Measurements from ENCODE around the gene SPECC1L.

The SPECC1L gene

DNA sequence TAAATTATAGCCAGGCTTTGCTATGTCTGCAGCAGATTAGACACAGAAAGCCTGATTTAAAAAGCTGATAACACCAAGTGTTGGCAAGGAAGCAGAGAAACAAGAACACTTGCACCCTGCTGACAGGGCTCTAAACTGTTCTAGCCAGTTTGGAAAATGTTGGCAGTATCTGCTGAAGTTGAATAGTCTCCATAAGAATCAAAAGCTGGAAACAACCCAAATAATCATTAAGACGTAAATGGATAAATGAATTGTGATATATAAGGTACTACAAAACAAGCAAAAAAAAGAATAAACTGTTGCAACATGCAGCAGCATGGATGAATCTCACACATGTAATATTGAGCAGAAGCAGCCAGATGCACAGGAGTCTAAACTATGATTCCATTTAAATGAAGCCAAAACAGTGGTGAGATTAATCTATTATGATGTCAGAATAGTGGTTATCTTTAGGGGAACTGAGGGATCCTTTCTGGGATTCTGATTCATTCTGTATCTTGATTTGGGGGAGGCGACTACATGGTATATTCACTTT, 116.4 kb downstream of the SPECC1L start:
- peak; percentile 34 for DNase-seq (ENCODE audit: low read depth)
- TF ChIP-seq, protein P1, sequence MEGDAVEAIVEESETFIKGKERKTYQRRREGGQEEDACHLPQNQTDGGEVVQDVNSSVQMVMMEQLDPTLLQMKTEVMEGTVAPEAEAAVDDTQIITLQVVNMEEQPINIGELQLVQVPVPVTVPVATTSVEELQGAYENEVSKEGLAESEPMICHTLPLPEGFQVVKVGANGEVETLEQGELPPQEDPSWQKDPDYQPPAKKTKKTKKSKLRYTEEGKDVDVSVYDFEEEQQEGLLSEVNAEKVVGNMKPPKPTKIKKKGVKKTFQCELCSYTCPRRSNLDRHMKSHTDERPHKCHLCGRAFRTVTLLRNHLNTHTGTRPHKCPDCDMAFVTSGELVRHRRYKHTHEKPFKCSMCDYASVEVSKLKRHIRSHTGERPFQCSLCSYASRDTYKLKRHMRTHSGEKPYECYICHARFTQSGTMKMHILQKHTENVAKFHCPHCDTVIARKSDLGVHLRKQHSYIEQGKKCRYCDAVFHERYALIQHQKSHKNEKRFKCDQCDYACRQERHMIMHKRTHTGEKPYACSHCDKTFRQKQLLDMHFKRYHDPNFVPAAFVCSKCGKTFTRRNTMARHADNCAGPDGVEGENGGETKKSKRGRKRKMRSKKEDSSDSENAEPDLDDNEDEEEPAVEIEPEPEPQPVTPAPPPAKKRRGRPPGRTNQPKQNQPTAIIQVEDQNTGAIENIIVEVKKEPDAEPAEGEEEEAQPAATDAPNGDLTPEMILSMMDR (IDR thresholded peaks at IDR 0.05; ENCODE audit: low read length, missing control alignments): no peak
- H3K4me3 ChIP-seq (replicated peaks; ENCODE audit: low read depth, low read length): no peak overlapping the region

DNA sequence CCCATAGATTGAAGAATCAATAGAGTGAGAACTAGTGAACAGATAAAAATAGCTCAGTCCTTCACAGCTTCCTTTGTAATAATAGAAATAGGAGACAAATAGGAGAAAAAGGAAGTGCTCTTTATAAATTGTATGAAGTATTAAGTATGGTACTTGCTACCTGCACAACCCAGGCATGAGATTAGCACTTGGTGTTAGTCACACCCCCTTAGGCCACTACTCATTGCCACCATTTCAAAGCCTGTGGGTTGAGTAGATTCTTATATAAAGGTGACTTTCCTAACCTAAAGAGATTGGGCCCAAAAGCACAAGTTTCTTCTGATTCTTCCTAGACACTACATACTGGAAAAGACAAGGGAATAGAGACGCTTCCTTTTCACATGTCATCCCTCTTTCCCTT, 119.0 kb downstream of the SPECC1L start:
- H3K4me3 ChIP-seq (replicated peaks; ENCODE audit: low read depth, low read length): no peak overlapping the region
- no peak for DNase-seq (ENCODE audit: low read depth)
- TF ChIP-seq, protein P1 (IDR thresholded peaks at IDR 0.05; ENCODE audit: low read length, missing control alignments): no peak

DNA sequence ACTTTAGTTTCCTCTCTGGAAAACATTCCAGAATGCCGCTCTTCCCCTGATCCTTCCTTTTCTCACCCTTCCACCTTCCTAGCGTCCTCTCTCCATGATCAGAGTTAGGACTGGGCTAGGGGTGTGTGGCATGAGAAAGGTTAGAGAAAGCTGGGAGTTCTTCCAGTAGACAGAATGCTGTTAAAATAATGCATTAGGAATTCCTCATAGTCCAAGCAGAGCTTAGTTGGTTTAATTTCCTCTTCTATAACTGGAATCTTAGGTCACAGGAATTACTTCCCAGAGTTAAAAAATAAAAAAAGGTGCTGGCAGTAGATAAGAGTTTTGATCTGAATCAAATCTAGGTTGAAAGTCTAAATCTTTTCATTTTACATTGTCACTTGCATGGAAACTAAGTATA, 119.5 kb downstream of the SPECC1L start:
- no peak for DNase-seq (ENCODE audit: low read depth)
- TF ChIP-seq, protein P1 (IDR thresholded peaks at IDR 0.05; ENCODE audit: low read length, missing control alignments): no peak

DNA sequence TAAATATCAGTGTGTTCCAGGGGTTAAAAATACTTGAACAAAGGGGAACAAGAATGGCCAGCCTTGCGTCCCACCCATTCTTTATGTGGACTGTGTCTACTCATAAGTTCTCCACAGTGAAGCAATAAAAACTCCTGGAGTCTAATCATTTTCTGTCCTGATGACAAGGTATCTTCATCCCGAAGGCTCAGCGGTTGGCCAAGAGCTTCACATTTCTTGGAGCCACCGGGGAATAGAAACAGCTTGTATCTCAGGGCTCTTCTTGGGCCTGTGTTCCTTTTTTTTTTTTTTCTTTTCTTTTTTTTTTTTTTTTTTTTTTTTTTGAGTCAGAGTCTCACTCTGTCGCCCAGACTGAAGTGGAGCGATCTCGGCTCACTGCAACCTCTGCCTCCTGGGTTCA, 119.9 kb downstream of the SPECC1L start:
- H3K4me3 ChIP-seq (replicated peaks; ENCODE audit: low read depth, low read length): no peak overlapping the region
- DNase-seq (ENCODE audit: low read depth): peak; percentile 61
- TF ChIP-seq, protein P1 (IDR thresholded peaks at IDR 0.05; ENCODE audit: low read length, missing control alignments): no peak

More for the DNA sequence above, 119.5 kb downstream of the SPECC1L start:
- no peak overlapping the region for H3K4me3 ChIP-seq (replicated peaks; ENCODE audit: low read depth, low read length)

DNA sequence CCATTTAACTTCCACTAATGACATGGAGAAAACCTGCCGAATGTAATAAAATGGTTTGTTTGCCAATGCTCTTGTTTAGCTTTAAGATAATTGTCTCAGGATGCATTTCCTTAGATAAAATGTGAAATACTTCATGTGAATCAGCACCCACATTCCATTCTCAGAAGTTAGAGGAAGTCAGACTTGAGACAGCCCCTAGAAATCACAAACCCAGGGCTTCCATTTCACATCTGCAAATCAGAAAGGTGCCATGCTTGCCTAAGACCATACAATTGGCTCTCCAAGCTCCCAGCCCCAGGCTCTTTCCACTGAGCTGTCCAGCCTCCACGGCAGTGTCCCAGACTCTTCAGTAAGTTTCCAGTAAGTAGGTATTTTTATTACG, 121.2 kb downstream of the SPECC1L start:
- no peak overlapping the region for H3K4me3 ChIP-seq (replicated peaks; ENCODE audit: low read depth, low read length)
- DNase-seq (ENCODE audit: low read depth): peak; percentile 77
- TF ChIP-seq, protein P1 (IDR thresholded peaks at IDR 0.05; ENCODE audit: low read length, missing control alignments): no peak

DNA sequence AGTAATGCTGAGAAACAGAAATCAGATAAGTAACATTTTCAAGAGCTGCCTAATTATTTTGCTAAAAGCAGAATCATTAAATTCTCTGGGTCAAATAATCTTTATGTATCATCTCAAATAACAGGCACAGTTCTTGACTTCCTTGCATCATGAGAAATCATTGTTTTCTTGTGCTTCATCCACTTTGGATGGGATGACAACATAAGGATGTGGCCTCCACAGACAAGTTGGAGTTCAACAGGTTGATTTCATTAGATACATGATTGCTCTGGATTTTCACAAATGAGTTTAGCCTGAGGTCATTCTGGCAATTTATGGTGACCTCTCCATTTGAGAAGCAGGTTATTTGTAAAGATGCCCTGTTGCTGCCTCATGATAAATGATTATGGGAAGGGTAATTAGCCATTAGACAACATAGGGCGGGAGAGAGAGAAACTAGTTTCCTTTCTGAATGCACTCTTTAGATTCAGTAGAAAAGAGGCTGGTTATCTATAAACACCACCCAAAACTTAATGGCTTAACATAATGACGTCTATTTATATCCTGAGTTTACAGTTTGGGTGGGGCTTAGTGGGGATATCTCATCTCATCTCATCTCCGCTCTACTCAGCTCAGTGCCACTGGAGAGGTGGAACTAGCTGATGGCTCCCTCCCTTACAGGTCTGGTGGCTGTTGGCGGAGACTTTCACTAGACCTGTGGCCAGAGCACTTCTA, 121.7 kb downstream of the SPECC1L start:
- TF ChIP-seq, protein P1 (IDR thresholded peaks at IDR 0.05; ENCODE audit: low read length, missing control alignments): no peak
- no peak overlapping the region for H3K4me3 ChIP-seq (replicated peaks; ENCODE audit: low read depth, low read length)
- DNase-seq (ENCODE audit: low read depth): no peak
